Testis (tissue), 2 donors: ENCODE data around the gene ABLIM3.

ENCODE experiments used
- POLR2A ChIP-seq: fragments of 450-650 bp; IDR thresholded peaks from one replicate; pipeline ENCODE4 v1.6.1; 2017; ENCODE audit warnings: antibody characterized with exemption, mild to moderate bottlenecking, moderate library complexity
- TF ChIP-seq, protein P1 (sequence below), 3 experiments: fragments of 450-650 bp in 2 of 3; fragments of 200-600 bp in 1 of 3; sonication (generic) in 1 of 3; IDR thresholded peaks; one replicate each; pipeline ENCODE4 v1.5.1; 2016 to 2019; ENCODE audit warnings: antibody characterized with exemption in 3 of 3, mild to moderate bottlenecking in 2 of 3, moderate library complexity in 1 of 3

DNA sequence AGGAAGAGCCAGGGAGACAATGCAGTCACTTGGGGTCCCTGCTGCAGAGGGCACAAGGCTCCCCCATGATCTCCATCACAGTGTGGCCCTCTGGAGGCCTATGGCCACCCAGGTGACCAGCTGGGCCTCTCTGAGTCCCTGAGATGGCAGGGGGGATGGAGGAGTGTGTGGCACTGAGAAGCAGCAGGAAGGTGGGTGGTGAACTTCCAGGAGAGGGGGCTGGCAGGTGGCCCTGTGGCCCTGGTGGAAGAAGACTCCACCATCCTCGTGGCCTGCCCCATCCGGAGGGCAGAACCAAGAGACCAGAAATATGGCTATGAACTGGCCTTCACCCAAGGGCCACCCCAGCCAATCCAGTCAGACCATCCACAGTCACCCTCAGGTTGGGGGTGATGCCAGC lies 98.6 kb downstream of the ABLIM3 start:
- TF ChIP-seq, protein P1, sequence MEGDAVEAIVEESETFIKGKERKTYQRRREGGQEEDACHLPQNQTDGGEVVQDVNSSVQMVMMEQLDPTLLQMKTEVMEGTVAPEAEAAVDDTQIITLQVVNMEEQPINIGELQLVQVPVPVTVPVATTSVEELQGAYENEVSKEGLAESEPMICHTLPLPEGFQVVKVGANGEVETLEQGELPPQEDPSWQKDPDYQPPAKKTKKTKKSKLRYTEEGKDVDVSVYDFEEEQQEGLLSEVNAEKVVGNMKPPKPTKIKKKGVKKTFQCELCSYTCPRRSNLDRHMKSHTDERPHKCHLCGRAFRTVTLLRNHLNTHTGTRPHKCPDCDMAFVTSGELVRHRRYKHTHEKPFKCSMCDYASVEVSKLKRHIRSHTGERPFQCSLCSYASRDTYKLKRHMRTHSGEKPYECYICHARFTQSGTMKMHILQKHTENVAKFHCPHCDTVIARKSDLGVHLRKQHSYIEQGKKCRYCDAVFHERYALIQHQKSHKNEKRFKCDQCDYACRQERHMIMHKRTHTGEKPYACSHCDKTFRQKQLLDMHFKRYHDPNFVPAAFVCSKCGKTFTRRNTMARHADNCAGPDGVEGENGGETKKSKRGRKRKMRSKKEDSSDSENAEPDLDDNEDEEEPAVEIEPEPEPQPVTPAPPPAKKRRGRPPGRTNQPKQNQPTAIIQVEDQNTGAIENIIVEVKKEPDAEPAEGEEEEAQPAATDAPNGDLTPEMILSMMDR (IDR thresholded peaks at IDR 0.05) = no peak
- TF ChIP-seq POLR2A = no peak
